K562 (cell line): Measurements from ENCODE around the gene VDR. TPM values are rescaled to one million over a fixed set of nuclear protein-coding genes. Genes with fewer than 3 reads are reported as not detected.

Experiments used
- ATAC-seq: fragments of 200-7000 bp; cut with Tn5 transposase; 3 replicates; pipeline ENCODE4 v1.9.1; 2020; ENCODE audit warnings: moderate library complexity
- BruUV-seq: library from RNA; stranded (reverse); fragments of 400-500 nt; replicated peaks from 2 replicates; lab custom pipeline; 2021; lab: Mats Ljungman, UMichigan
- CTCF ChIA-PET: fragments of 300-600 bp; formaldehyde crosslinking; extraction: SDS; loops from one replicate; lab custom pipeline; 2021; ENCODE audit warnings: low intra/inter-chr PET ratio; lab: Yijun Ruan, JAX
- POLR2A ChIA-PET: fragments of 300-600, 350-650 bp; sonication (Branson Sonifier 250); formaldehyde crosslinking; extraction: SDS; loops from one replicate; lab custom pipeline; 2021; ENCODE audit warnings: antibody characterized with exemption, inconsistent platforms; lab: Yijun Ruan, JAX
- DNase-seq, 4 experiments: peaks; one replicate each; pipeline versions ENCODE4 v3.0.0 to v3.0.0-alpha.2; 2011 to 2018; ENCODE audit warnings: low spot score in 3 of 4, mixed read lengths in 3 of 4; ENCODE audit errors: extremely low read depth in 1 of 4
- FAIRE-seq: peaks from 2 replicates; lab custom pipeline; 2011; peaks lifted over from hg19 to GRCh38; lab: Jason Lieb, UNC
- H2AFZ ChIP-seq: 2 replicates; pipeline ENCODE4 v1.6.0; 2011; ENCODE audit warnings: low read depth, low read length, control low read depth, inconsistent platforms
- H3K27ac ChIP-seq: fragments of 200-600 bp; 3 replicates; pipeline ENCODE4 v1.8.0; 2011; ENCODE audit warnings: low read depth, mild to moderate bottlenecking, control low read depth, inconsistent platforms, low read length, moderate library complexity, mixed read lengths; ENCODE audit errors: extremely low read depth
- H3K27me3 ChIP-seq, 2 experiments: fragments of 300-600 bp in 1 of 2; 2 replicates in 1 of 2; 3 replicates in 1 of 2; pipeline versions ENCODE4 v1.6.0 to v1.8.0; 2011; ENCODE audit warnings: inconsistent platforms in 2 of 2, low read length in 2 of 2, mild to moderate bottlenecking in 1 of 2, mixed read lengths in 1 of 2, moderate library complexity in 1 of 2; ENCODE audit not compliant: control insufficient read depth in 2 of 2, insufficient read depth in 2 of 2
- H3K36me3 ChIP-seq: fragments of 300-600 bp; 3 replicates; pipeline ENCODE4 v1.8.0; 2011; ENCODE audit warnings: mild to moderate bottlenecking, low read length, inconsistent platforms; ENCODE audit not compliant: control insufficient read depth, insufficient read depth
- H3K4me1 ChIP-seq, 2 experiments: fragments of 200-600 bp in 1 of 2; replicated peaks in 1 of 2; 2 replicates in 1 of 2; 3 replicates in 1 of 2; pipeline versions ENCODE4 v1.5.1 to v1.8.0; 2011; ENCODE audit warnings: inconsistent platforms in 2 of 2, low read length in 2 of 2, mild to moderate bottlenecking in 1 of 2, mixed read lengths in 1 of 2, moderate library complexity in 1 of 2; ENCODE audit not compliant: control insufficient read depth in 2 of 2, insufficient read depth in 2 of 2
- H3K4me2 ChIP-seq: 2 replicates; pipeline ENCODE4 v1.6.1; 2011; ENCODE audit warnings: low read length, control low read depth, inconsistent platforms, mixed read lengths; ENCODE audit not compliant: insufficient read depth
- H3K4me3 ChIP-seq: fragments of 200-600 bp; sonication (generic), shearing (Covaris generic); 2 replicates; pipeline ENCODE4 v1.5.1; 2016; ENCODE audit warnings: control low read depth, inconsistent platforms
- H3K79me2 ChIP-seq: fragments of 200-600 bp; 3 replicates; pipeline ENCODE4 v1.8.0; 2011; ENCODE audit warnings: low read length, inconsistent platforms; ENCODE audit not compliant: control insufficient read depth, insufficient read depth
- H3K9ac ChIP-seq, 2 experiments: 2 replicates each; pipeline versions ENCODE4 v1.6.0 to v1.6.1; 2011; ENCODE audit warnings: low read depth in 2 of 2, low read length in 2 of 2, control low read depth in 1 of 2, inconsistent platforms in 1 of 2, mild to moderate bottlenecking in 1 of 2, mixed read lengths in 1 of 2; ENCODE audit not compliant: insufficient read depth in 1 of 2
- H3K9me1 ChIP-seq: one replicate; pipeline ENCODE4 v1.6.0; 2011; ENCODE audit warnings: inconsistent platforms, mild to moderate bottlenecking, low read length, moderate library complexity; ENCODE audit not compliant: control insufficient read depth, insufficient read depth
- H3K9me3 ChIP-seq: replicated peaks from 2 replicates; pipeline ENCODE4 v1.5.1; 2011; ENCODE audit warnings: low read depth, low read length, inconsistent platforms; ENCODE audit not compliant: control insufficient read depth, insufficient read depth
- H4K20me1 ChIP-seq: replicated peaks from 2 replicates; pipeline ENCODE4 v1.6.1; 2011; ENCODE audit warnings: low read length, inconsistent platforms, mixed read lengths; ENCODE audit not compliant: control insufficient read depth, insufficient read depth
- EGR1 ChIP-seq: fragments of 450-650 bp; conservative IDR thresholded peaks from 2 replicates; pipeline ENCODE4 v1.6.1; 2017; ENCODE audit warnings: mild to moderate bottlenecking
- HES1 ChIP-seq: fragments of 450-650 bp; IDR thresholded peaks from 2 replicates; pipeline ENCODE4 v1.6.1; 2016; ENCODE audit warnings: low read depth, mild to moderate bottlenecking, moderate library complexity
- PTRF ChIP-seq: fragments of 450-650 bp; IDR thresholded peaks from 2 replicates; pipeline ENCODE4 v1.6.1; 2016; ENCODE audit warnings: mild to moderate bottlenecking, missing genetic modification characterization, missing compliant biosample characterization
- TAL1 ChIP-seq: fragments of 450-650 bp; IDR thresholded peaks from 2 replicates; pipeline ENCODE4 v1.6.1; 2016; ENCODE audit warnings: mild to moderate bottlenecking
- ZBTB7A ChIP-seq: IDR thresholded peaks from 2 replicates; pipeline ENCODE4 v1.6.1; 2011; ENCODE audit warnings: low read depth, mild to moderate bottlenecking, low read length, moderate library complexity, borderline replicate concordance; ENCODE audit not compliant: control insufficient read depth
- ZNF121 ChIP-seq: sonication (generic); formaldehyde crosslinking; conservative IDR thresholded peaks from 2 replicates; pipeline ENCODE4 v1.8.0; 2022; ENCODE audit warnings: missing genetic modification reagents
- ZNF592 ChIP-seq: fragments of 450-650 bp; IDR thresholded peaks from 2 replicates; pipeline ENCODE4 v1.6.1; 2017; ENCODE audit warnings: antibody characterized with exemption, mild to moderate bottlenecking
- WGBS: fragments of 100-300 bp; shearing (Covaris generic); methylation state at CpG from one replicate; pipeline ENCODE4 v1.1.6; 2016; ENCODE audit warnings: low coverage, mixed read lengths; ENCODE audit not compliant: insufficient coverage; ENCODE audit errors: missing lambda C conversion rate; 5-methylcytosine and 5-hydroxymethylcytosine counted together
- in situ Hi-C: fragments of 300-500 bp; cut with MboI; formaldehyde crosslinking; loops from 4 replicates; pipeline ENCODE4 v1.15.0; 2018; ENCODE audit warnings: inconsistent platforms, mixed read lengths
- intact Hi-C: fragments of 100-400 bp; cut with micrococcal nuclease; formaldehyde crosslinking; loops from 2 replicates; pipeline ENCODE4 v1.14.2; 2022
- polyA plus RNA-seq, 8 experiments: library from polyadenylated mRNA; depleted of rRNA in 4 of 8; stranded (reverse) in 5 of 8; unstranded in 3 of 8; fragments of >200 nt; fragmentation: Nextera tagmentation in 2 of 8; fragmentation: Illumina TruSeq in 1 of 8; extraction: Ambion mirVana in 2 of 8; extraction: Trizol in 1 of 8; gene quantifications; 2 replicates each; pipeline versions ENCODE4 v1.2.1 to v1.2.3, GENCODE V29; 2011 to 2014; ENCODE audit warnings: inconsistent platforms in 1 of 8, missing spikeins in 1 of 8
- total RNA-seq, 7 experiments: library from RNA; depleted of rRNA in 6 of 7; stranded (reverse); fragments of >200 nt in 6 of 7; fragmentation: Illumina TruSeq in 2 of 7; extraction: Trizol in 2 of 7; gene quantifications; 2 replicates each; pipeline versions ENCODE4 v1.2.1 to v1.2.3, GENCODE V29; 2011 to 2021; ENCODE audit warnings: low replicate concordance in 1 of 7

The VDR gene
- total and polyA plus RNA-seq, 9 of the 15 experiments (the other 6 are each of a cell fraction or from before 2014, with no cell fraction given), result 0.61 to 4.8 (median 2.0) TPM

GRCh38 chr12:47811581-47812484, 93.0 kb downstream of the VDR start:
- Histone ChIP-seq H3K36me3 (peaks cover 56% of the 10 kb centered on the region), H3K9ac (peak overlapping the region; percentile 59 to 79; a peak in 3 of 4 replicates), H2AFZ (no peak overlapping the region)
- POLR2A ChIA-PET, result interaction anchor here (0.5 to 3.5 kb wide), 10 partner anchors 9 to 388 kb away, joined by 3 to 14 read pairs (median 6); no protein-coding TSS in a partner anchor
- DNase-seq, result no peak
- TF ChIP-seq HES1 (no peak), PTRF (no peak), ZBTB7A (0 out of 2 replicates have a peak, but pooled peaks have one; percentile 20), EGR1 (peak; percentile 55), TAL1 (no peak), ZNF121 (CRISPR knock-in tag) (no peak), ZNF592 (peak; percentile 17; the same call in 1 of the 2 replicates)
- TF ChIP-seq, all 486 proteins: peak for 3
- Histone ChIP-seq H3K4me1 (peaks cover 64 to 79% of the 10 kb centered on the region in 2 experiments), H4K20me1 (peaks cover 8% of the 10 kb centered on the region; the same call in 1 of the 2 replicates), H3K79me2 (peaks cover 100% of the 10 kb centered on the region), H3K4me2 (peak overlapping the region; percentile 91), H3K9me3 (no peaks in the 10 kb centered on the region), H3K9me1 (peaks cover 6% of the 10 kb centered on the region), H3K27ac (peak overlapping the region; percentile 91), H3K27me3 (no peaks in the 10 kb centered on the region), H3K4me3 (no peak overlapping the region)
- BruUV-seq, result no TSS peak
- CTCF ChIA-PET, result interaction anchor here (0.6 kb wide), 1 partner anchor 377 kb away, joined by 3 read pairs; no protein-coding TSS in a partner anchor
- no peak for ATAC-seq
- no peak for FAIRE-seq
- 53% methylated on average over 14 of the region's 14 CpGs for WGBS
- in situ Hi-C loops (no loop called here), intact Hi-C loops (no loop called here)
